Panc1 (cell line): ENCODE results near the gene SF3A1.

Source experiments
- CTCF ChIP-seq: fragments of 450-650 bp; IDR thresholded peaks from 2 replicates; pipeline ENCODE4 v1.5.1; 2017; ENCODE audit warnings: mild to moderate bottlenecking
- POLR2AphosphoS5 ChIP-seq: IDR thresholded peaks from 2 replicates; pipeline ENCODE4 v1.6.1; 2012; ENCODE audit warnings: mild to moderate bottlenecking, low read depth, low read length, moderate library complexity
- TF ChIP-seq, protein P1 (sequence below), 2 experiments: IDR thresholded peaks; 2 replicates each; pipeline ENCODE4 v1.6.1; 2011 to 2012; ENCODE audit warnings: low read depth in 2 of 2, control low read depth in 1 of 2, low read length in 1 of 2, mild to moderate bottlenecking in 1 of 2, moderate library complexity in 1 of 2; ENCODE audit not compliant: insufficient read depth in 1 of 2

- no peak for TF ChIP-seq CTCF
- TF ChIP-seq, protein P1, sequence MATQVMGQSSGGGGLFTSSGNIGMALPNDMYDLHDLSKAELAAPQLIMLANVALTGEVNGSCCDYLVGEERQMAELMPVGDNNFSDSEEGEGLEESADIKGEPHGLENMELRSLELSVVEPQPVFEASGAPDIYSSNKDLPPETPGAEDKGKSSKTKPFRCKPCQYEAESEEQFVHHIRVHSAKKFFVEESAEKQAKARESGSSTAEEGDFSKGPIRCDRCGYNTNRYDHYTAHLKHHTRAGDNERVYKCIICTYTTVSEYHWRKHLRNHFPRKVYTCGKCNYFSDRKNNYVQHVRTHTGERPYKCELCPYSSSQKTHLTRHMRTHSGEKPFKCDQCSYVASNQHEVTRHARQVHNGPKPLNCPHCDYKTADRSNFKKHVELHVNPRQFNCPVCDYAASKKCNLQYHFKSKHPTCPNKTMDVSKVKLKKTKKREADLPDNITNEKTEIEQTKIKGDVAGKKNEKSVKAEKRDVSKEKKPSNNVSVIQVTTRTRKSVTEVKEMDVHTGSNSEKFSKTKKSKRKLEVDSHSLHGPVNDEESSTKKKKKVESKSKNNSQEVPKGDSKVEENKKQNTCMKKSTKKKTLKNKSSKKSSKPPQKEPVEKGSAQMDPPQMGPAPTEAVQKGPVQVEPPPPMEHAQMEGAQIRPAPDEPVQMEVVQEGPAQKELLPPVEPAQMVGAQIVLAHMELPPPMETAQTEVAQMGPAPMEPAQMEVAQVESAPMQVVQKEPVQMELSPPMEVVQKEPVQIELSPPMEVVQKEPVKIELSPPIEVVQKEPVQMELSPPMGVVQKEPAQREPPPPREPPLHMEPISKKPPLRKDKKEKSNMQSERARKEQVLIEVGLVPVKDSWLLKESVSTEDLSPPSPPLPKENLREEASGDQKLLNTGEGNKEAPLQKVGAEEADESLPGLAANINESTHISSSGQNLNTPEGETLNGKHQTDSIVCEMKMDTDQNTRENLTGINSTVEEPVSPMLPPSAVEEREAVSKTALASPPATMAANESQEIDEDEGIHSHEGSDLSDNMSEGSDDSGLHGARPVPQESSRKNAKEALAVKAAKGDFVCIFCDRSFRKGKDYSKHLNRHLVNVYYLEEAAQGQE (IDR thresholded peaks at IDR 0.05; ENCODE audit: insufficient read depth in 1 of 2, low read depth in 2 of 2, low read length in 1 of 2), result no peak
- peak; percentile 83 for TF ChIP-seq POLR2AphosphoS5
These were observed at the start of gene SF3A1, which contains the start of gene CCDC157 for GRCh38 chr22:30356449-30357235.
